NCI-H1417 treated with DMSO at 0.1 percent for 48 hours (cell line): ENCODE results near the gene CBLB.
"Not testable (repeated sequence)": the region's sequence is repeated elsewhere in the genome, so short reads cannot be mapped to it uniquely, and the experiment has no call there.

ENCODE experiments used
- DNase-seq: peaks from one replicate; lab custom pipeline; 2025; lab: John Stamatoyannopoulos, UW

CBLB gene

GRCh38 chr3:105752791-105753415, 115.9 kb downstream of the CBLB start:
- DNase-seq, result no peak

GRCh38 chr3:105747696-105748095, 121.1 kb downstream of the CBLB start:
- DNase-seq, result no peak

GRCh38 chr3:105747060-105747541, 121.7 kb downstream of the CBLB start:
- no peak for DNase-seq

GRCh38 chr3:105746231-105746996, 122.4 kb downstream of the CBLB start:
- no peak for DNase-seq

- DNase-seq, result no peak
Measured at GRCh38 chr3:105745046-105745445, 123.8 kb downstream of the CBLB start.

GRCh38 chr3:105744202-105744601, 124.6 kb downstream of the CBLB start:
- no peak for DNase-seq

GRCh38 chr3:105733356-105733755, 135.5 kb downstream of the CBLB start:
- no peak for DNase-seq

- DNase-seq, result no peak
Measured at GRCh38 chr3:105731686-105732085, 137.1 kb downstream of the CBLB start.

GRCh38 chr3:105730801-105731354, 137.9 kb downstream of the CBLB start:
- DNase-seq, result no peak

GRCh38 chr3:105729667-105730066, 139.1 kb downstream of the CBLB start:
- DNase-seq, result no peak

GRCh38 chr3:105728771-105729312, 140.0 kb downstream of the CBLB start:
- DNase-seq, result no peak

GRCh38 chr3:105727036-105727435, 141.8 kb downstream of the CBLB start:
- not testable (repeated sequence) for DNase-seq

GRCh38 chr3:105722943-105723556, 145.8 kb downstream of the CBLB start:
- no peak for DNase-seq

GRCh38 chr3:105719791-105720190, 149.0 kb downstream of the CBLB start:
- no peak for DNase-seq

- no peak for DNase-seq
Measured at GRCh38 chr3:105715372-105715771, 153.4 kb downstream of the CBLB start.

GRCh38 chr3:105714453-105714852, 154.4 kb downstream of the CBLB start:
- no peak for DNase-seq

- no peak for DNase-seq
Measured at GRCh38 chr3:105708980-105709379, 159.8 kb downstream of the CBLB start.

GRCh38 chr3:105707009-105707408, 161.8 kb downstream of the CBLB start:
- DNase-seq, result no peak

- DNase-seq, result no peak
Measured at GRCh38 chr3:105704726-105705410, 163.9 kb downstream of the CBLB start.

GRCh38 chr3:105700575-105700974, 168.2 kb downstream of the CBLB start:
- DNase-seq, result no peak

- DNase-seq, result no peak
Measured at GRCh38 chr3:105691633-105692032, 177.2 kb downstream of the CBLB start.

GRCh38 chr3:105691053-105691452, 177.8 kb downstream of the CBLB start:
- no peak for DNase-seq
